HEK293 (cell line): ENCODE measurements around the gene RPS23.

Experiments used
- BCL11A ChIP-seq: fragments of 450-650 bp; formaldehyde crosslinking; IDR thresholded peaks from 2 replicates; pipeline ENCODE4 v1.5.1; 2016; ENCODE audit warnings: low read depth, missing biosample characterization, missing genetic modification characterization
- CTCF ChIP-seq: fragments of 450-650 bp; formaldehyde crosslinking; IDR thresholded peaks from 2 replicates; pipeline ENCODE4 v1.5.1; 2016; ENCODE audit warnings: missing biosample characterization, missing genetic modification characterization
- REST ChIP-seq: fragments of 450-650 bp; formaldehyde crosslinking; IDR thresholded peaks from 2 replicates; pipeline ENCODE4 v1.5.1; 2016; ENCODE audit warnings: missing biosample characterization, missing genetic modification characterization
- TRIM28 ChIP-seq: IDR thresholded peaks from 2 replicates; pipeline ENCODE4 v1.6.1; 2011; ENCODE audit warnings: low read length, control low read depth, borderline replicate concordance
- YY1 ChIP-seq: fragments of 450-650 bp; formaldehyde crosslinking; IDR thresholded peaks from 2 replicates; pipeline ENCODE4 v1.5.1; 2018; ENCODE audit warnings: missing biosample characterization, missing genetic modification characterization
- ZBTB20 ChIP-seq: fragments of 450-650 bp; formaldehyde crosslinking; IDR thresholded peaks from 2 replicates; pipeline ENCODE4 v1.5.1; 2016; ENCODE audit warnings: missing biosample characterization, missing genetic modification characterization
- ZBTB49 ChIP-seq: fragments of 450-650 bp; formaldehyde crosslinking; IDR thresholded peaks from 2 replicates; pipeline ENCODE4 v1.5.1; 2016; ENCODE audit warnings: missing biosample characterization, missing genetic modification characterization, low read depth
- ZNF239 ChIP-seq: fragments of 450-650 bp; formaldehyde crosslinking; IDR thresholded peaks from 2 replicates; pipeline ENCODE4 v1.5.1; 2016; ENCODE audit warnings: missing biosample characterization, missing genetic modification characterization
- ZNF513 ChIP-seq: fragments of 450-650 bp; IDR thresholded peaks from 2 replicates; pipeline ENCODE4 v1.5.1; 2018; ENCODE audit warnings: missing biosample characterization, missing genetic modification characterization
- ZNF792 ChIP-seq: fragments of 450-650 bp; formaldehyde crosslinking; IDR thresholded peaks from 2 replicates; pipeline ENCODE4 v1.5.1; 2016; ENCODE audit warnings: missing biosample characterization, missing genetic modification characterization

GRCh38 chr5:82325996-82326395 is 47.8 kb upstream of the RPS23 start:
- TF ChIP-seq ZNF513 (tag by site-specific recombination): no peak
- TF ChIP-seq CTCF (tag by site-specific recombination): no peak
- TF ChIP-seq REST (tag by site-specific recombination): no peak
- no peak for TF ChIP-seq ZBTB49 (tag by site-specific recombination)
- no peak for TF ChIP-seq BCL11A (tag by site-specific recombination)
- TF ChIP-seq YY1 (tag by site-specific recombination): no peak
- TF ChIP-seq ZNF239 (tag by site-specific recombination): no peak
- no peak for TF ChIP-seq ZBTB20 (tag by site-specific recombination)
- TF ChIP-seq TRIM28: no peak
- no peak for TF ChIP-seq ZNF792
